SU-DHL-6 (cell line): ENCODE results near the gene TOM1L2.

Experiments
- EZH2phosphoT487 ChIP-seq: fragments of 200-600 bp; sonication (generic), shearing (Covaris generic); conservative IDR thresholded peaks from 2 replicates; pipeline ENCODE4 v1.6.1; 2018; ENCODE audit warnings: mild to moderate bottlenecking, antibody characterized with exemption, low read length, moderate library complexity, mixed read lengths
- TF ChIP-seq, protein P1 (sequence below): fragments of 200-600 bp; sonication (generic); IDR thresholded peaks from one replicate; pipeline ENCODE4 v1.5.1; 2017; ENCODE audit warnings: antibody characterized with exemption, mild to moderate bottlenecking, low read length, moderate library complexity; ENCODE audit not compliant: insufficient read depth, poor library complexity, severe bottlenecking

DNA sequence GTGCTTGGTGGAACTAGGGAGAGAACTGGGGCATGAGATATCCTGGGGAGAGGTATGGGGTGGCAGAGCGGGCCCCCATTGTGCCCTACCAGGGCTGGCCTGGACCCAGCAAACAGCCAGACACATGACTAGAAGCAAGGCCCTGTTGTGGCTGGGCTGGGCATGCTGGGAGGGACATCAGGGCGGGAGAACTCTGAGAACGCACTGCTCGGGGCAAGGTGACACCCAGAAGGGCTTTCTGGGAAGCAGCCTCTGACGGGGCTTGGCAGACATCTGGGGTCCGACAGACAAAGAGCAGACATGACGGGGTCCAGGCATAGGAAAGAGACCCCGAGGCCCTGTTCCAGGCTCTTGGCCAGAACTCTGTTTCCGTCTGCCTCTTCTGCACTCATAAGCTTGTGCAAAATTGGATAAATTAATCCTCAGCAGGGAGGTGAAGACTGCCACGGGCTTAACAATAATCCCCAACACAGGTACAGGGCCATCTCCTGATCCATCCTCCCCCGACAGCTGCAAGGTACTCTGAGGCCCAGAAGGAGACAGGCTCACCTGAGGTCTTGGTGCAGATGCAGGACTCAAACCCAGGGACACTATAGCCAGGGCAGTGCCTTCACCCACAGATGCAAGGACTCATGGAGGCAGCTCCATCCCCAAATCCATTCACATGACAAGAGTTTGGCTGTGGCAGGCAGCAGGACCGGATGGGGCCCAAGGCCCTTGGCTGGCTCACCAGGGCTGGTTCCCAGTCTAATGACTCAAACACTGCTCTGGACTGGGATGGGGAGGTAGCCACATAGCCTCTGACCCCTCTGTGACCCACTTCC is 140.8 kb downstream of the TOM1L2 start:
- TF ChIP-seq, protein P1, sequence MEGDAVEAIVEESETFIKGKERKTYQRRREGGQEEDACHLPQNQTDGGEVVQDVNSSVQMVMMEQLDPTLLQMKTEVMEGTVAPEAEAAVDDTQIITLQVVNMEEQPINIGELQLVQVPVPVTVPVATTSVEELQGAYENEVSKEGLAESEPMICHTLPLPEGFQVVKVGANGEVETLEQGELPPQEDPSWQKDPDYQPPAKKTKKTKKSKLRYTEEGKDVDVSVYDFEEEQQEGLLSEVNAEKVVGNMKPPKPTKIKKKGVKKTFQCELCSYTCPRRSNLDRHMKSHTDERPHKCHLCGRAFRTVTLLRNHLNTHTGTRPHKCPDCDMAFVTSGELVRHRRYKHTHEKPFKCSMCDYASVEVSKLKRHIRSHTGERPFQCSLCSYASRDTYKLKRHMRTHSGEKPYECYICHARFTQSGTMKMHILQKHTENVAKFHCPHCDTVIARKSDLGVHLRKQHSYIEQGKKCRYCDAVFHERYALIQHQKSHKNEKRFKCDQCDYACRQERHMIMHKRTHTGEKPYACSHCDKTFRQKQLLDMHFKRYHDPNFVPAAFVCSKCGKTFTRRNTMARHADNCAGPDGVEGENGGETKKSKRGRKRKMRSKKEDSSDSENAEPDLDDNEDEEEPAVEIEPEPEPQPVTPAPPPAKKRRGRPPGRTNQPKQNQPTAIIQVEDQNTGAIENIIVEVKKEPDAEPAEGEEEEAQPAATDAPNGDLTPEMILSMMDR, result no peak
- TF ChIP-seq EZH2phosphoT487, result no peak
